Globus pallidus (tissue), 1 donor: ENCODE results near the gene SNX2.
A peak's percentile ranks its signal among the peaks of the same experiment; 100 is the strongest.
"Not testable (repeated sequence)": the region's sequence is repeated elsewhere in the genome, so short reads cannot be mapped to it uniquely, and the experiment has no call there.

Experiments used
- DNase-seq: peaks from one replicate; pipeline ENCODE4 v3.0.0-alpha.2; 2015; ENCODE audit warnings: low spot score

Gene SNX2

DNA sequence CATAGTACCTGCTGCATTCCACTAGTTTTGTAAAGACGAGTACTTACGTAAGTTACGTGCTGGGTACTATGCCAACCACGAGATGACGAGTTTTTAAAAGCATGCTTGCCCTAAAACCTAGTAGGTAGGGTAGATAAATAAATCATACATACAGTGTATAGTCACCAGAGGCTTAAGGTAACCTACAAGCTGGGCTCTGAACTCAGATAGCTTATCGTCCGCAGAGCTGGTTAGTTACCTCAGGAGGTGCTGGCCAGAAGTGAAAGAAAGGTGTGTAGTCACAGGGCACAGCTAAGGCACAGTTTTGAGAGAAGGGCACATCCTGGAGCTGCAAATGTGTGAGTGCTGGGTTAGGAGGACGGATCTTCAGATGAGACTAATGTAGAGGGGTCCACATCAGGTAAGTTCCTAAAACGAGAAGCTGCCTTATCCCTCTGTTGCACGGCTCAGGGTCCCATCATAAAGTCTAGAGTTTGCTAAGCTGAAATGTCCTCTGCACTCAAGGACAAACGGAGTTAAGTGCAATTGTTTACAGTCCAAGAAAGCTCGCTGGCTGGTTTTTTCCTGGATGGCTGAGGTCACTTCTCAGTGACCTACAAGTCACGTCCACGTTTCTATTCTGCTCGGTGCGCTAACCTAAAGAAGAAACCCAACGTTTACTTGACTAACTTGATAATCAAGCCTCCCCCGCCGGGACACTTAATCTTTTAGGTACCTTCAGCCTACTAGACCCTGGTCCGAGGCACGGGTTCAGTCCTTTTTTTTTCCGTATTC lies 69.4 kb downstream of the SNX2 start:
- no peak for DNase-seq

DNA sequence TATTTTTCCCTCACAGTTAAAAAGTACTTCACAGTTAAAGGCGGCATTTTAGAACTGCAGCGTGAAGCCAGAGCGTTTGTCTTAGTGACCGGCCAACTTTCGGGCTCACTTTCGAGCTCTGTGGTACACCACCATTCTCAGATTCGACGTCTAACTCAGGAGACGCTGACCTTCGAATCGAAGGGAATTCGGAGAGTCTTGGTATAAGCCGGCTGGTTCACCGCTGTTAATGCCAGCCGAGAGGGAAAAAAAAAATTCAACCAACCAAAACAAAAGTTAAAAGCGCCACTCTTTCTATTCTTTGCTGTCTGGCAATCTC lies 70.0 kb downstream of the SNX2 start:
- DNase-seq: no peak

- peak; percentile 73 for DNase-seq
Measured at GRCh38 chr5:122845229-122846050, 70.6 kb downstream of the SNX2 start, which contains the start of gene SNX24. Gene SNX24 (plus strand): TSS chr5:122845613. CDS start chr5:122845634, 21 bp downstream.

DNA sequence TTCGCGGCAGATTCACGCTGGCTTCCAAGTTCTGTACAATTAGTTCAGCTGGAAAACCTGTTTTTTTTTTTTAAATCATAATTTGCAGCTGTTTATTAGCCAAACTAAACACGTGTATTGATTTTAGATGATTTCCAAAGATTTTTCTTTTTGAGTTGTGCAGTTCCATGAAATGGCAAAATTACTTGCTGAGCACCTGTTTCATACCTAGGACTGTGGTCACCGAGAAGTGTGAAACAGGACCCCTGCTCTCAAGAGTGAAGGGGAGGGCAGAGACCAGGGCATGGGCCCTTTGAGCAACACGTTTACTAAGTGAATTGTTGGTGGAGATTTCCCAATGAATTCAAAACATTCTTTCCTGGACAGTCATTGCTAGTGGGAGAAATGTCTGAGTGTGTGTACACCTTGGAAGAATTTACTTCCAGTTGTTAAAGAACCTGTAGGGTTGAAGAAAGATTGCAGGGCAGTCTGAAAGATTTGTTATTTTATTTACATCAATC lies 71.2 kb downstream of the SNX2 start:
- peak; percentile 10 for DNase-seq

GRCh38 chr5:122847687-122848081 lies 72.8 kb downstream of the SNX2 start:
- no peak for DNase-seq

GRCh38 chr5:122849771-122850170 lies 74.9 kb downstream of the SNX2 start:
- DNase-seq: no peak

DNA sequence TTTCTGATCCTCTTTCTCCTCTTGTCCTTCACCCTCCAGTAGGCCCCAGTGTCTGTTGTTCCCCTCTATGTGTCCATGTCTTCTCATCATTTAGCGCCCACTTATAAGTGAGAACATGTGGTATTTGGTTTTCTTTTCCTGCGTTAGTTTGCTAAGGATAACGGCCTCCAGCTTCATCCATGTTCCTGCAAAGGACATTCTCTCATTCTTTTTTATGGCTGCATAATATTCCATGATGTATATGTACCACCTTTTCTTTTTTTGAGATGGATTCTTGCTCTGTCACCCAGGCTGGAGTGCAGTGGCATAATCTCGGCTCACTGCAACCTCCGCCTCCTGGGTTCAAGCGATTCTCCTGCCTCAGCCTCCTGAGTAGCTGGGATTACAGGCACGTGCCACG lies 82.7 kb downstream of the SNX2 start:
- DNase-seq: not testable (repeated sequence)

DNA sequence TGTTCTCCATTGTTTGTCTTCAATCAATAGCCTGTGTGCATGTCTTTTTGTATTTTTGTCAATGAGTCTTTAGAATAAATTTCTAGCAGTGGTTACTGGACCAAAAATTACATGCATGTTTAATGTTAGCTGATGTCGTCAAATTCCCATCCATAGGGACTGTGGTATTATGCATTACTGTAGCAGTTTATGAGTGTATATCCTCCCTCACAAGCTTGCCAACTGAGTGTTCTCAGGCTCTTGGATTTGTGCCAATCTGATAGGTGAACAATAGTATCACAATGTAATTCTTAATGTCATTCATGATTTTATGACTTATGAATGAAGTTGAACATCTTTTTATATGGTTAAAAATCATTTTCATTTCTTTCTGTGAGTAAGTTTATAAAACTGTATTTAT lies 83.6 kb downstream of the SNX2 start:
- DNase-seq: no peak

DNA sequence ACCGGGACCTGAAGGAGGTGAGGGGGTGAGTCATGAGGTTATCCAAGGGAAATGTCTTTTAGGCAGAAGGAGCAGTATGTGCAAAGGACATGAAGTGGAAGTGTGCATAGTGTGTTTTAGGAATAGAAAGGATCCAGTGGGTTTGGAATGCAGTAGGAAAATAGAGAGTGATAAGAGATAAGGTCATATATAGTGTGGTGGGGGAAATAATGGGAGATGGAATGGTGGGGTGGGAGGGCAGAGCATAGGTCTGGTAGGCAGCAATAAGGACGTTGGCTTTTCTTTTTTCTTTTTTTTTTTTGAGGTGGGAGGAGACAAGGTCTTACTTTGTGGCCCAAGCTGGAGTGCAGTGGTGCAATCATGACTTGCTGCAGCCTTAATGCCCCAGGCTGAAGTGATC lies 88.4 kb downstream of the SNX2 start:
- DNase-seq: no peak

- no peak for DNase-seq
Measured at GRCh38 chr5:122863721-122864120, 88.8 kb downstream of the SNX2 start.

GRCh38 chr5:122864400-122864799 lies 89.5 kb downstream of the SNX2 start:
- no peak for DNase-seq

- no peak for DNase-seq
Measured at GRCh38 chr5:122864842-122865241, 90.0 kb downstream of the SNX2 start.

DNA sequence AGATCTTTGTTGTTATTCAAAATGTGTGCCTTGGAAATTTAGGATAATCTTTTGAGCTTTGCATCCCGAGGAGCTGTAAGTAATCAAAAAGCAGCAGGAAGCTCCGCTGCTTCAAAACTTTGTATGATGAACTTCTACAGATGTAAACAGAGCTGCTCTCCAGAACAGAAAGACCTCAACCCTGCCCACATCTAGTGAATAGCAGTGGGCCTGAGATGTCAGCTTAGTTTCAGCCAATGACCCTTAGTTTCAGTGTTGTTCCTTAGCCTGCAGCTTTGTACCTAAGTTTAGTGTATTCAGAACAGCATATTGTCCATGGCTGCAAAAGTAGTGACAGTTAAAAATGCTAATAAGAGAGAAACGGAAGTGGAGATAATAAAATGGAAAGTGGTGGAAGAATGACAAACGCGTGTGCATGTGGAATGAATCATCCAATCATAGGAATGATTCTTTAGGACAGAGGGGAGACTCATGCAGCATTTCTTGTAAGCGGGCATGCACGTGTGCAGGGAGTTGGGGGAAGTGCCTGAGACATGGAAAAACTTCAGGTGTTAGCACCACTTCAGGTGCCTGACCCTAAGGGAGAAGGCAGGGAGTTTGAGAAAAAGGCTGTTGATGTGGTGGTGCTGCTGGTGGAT lies 95.5 kb downstream of the SNX2 start:
- DNase-seq: no peak

DNA sequence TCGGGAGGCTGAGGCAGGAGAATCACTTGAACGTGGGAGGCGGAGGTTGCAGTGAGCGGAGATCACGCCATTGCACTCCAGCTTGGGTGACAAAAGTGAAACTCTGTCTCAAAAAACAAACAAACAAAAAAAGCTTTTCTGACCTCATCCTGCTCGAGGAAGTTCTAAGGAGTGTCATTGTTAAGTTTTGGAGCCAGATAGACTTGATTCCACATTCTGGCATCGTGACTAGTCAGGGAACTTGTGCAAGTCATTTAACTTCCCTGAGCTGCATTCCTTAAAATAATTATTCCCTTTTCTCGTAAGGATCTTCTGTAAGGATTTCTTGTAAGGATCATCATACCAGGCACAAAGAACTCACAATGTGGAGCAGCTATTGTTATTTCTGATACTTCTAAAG lies 96.8 kb downstream of the SNX2 start:
- DNase-seq: no peak

- no peak for DNase-seq
Measured at GRCh38 chr5:122874179-122874875, 99.4 kb downstream of the SNX2 start.

- no peak for DNase-seq
Measured at GRCh38 chr5:122877518-122877917, 102.6 kb downstream of the SNX2 start.

DNA sequence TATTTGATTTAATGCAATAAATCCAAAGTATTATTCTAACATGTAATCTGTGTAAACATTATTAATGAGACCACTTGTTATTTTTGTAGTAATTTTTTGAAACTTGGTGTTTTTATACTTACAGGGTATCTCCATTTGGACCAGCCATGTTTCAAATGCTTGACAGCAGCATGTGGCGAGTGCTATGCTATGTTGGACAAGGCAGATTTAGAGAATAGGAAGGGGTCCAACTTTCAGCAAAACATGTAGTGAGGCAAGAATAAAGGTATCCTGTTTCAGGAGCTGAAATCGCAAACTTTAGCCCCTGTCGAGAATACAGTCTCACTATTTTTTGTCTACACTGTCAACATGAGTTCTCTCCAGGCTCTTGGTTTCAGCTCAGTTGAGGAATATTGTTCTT lies 104.2 kb downstream of the SNX2 start:
- DNase-seq: no peak
